Endothelial cell (in vitro differentiated cells): ENCODE results near the gene MAMSTR. TPM values are rescaled to one million over a fixed set of nuclear protein-coding genes. Genes with fewer than 3 reads are reported as not detected.

ENCODE experiments used
- DNase-seq: peaks from one replicate; pipeline ENCODE4 v3.0.0; 2021; ENCODE audit warnings: low spot score
- H3K27ac Mint-ChIP-seq: one replicate; pipeline ENCODE4 v1.8.0; 2021; ENCODE audit warnings: mixed read lengths, inconsistent platforms; ENCODE audit not compliant: unreplicated experiment
- H3K27me3 Mint-ChIP-seq: one replicate; pipeline ENCODE4 v1.8.0; 2021; ENCODE audit warnings: mild to moderate bottlenecking, moderate library complexity, mixed read lengths, inconsistent platforms; ENCODE audit not compliant: unreplicated experiment
- H3K36me3 Mint-ChIP-seq: one replicate; pipeline ENCODE4 v1.8.0; 2021; ENCODE audit warnings: mild to moderate bottlenecking, low read depth, mixed read lengths, inconsistent platforms; ENCODE audit not compliant: unreplicated experiment
- H3K4me1 Mint-ChIP-seq: one replicate; pipeline ENCODE4 v1.8.0; 2021; ENCODE audit warnings: mild to moderate bottlenecking, mixed read lengths, inconsistent platforms; ENCODE audit not compliant: unreplicated experiment
- H3K4me3 Mint-ChIP-seq: one replicate; pipeline ENCODE4 v1.8.0; 2021; ENCODE audit warnings: mild to moderate bottlenecking, mixed read lengths, inconsistent platforms; ENCODE audit not compliant: unreplicated experiment
- H3K9me3 Mint-ChIP-seq: one replicate; pipeline ENCODE4 v1.8.0; 2021; ENCODE audit warnings: mixed read lengths, inconsistent platforms; ENCODE audit not compliant: unreplicated experiment
- CTCF ChIP-seq: fragments of 200-600 bp; sonication (generic); IDR thresholded peaks from one replicate; pipeline ENCODE4 v1.5.0; 2021; ENCODE audit warnings: antibody characterized with exemption; ENCODE audit not compliant: unreplicated experiment
- total RNA-seq: library from RNA; stranded (reverse); fragmentation: NEBNext Ultra II Directional; extraction: Animal tissue kit (Norgen Biotek cat#: 25700); gene quantifications from one replicate; pipeline ENCODE4 v1.2.1, GENCODE V29; 2021; ENCODE audit not compliant: unreplicated experiment

The MAMSTR gene
- total RNA-seq, 1 donor from 2014 or later = 1.5 TPM

- no peak overlapping the region for H3K27ac Mint-ChIP-seq
- no peak for TF ChIP-seq CTCF
- no peaks in the 10 kb centered on the region for H3K9me3 Mint-ChIP-seq
- peaks cover 36% of the 10 kb centered on the region for H3K4me1 Mint-ChIP-seq
- H3K27me3 Mint-ChIP-seq = peaks cover 26% of the 10 kb centered on the region
- peak overlapping the region; percentile 80 for H3K4me3 Mint-ChIP-seq
- DNase-seq = no peak
- peaks cover 65% of the 10 kb centered on the region for H3K36me3 Mint-ChIP-seq
Observed at GRCh38 chr19:48734625-48735024, 15.1 kb upstream of the MAMSTR start.

GRCh38 chr19:48731452-48731851, 11.9 kb upstream of the MAMSTR start:
- Mint-ChIP-seq H3K9me3 (no peaks in the 10 kb centered on the region), H3K27me3 (peaks cover 18% of the 10 kb centered on the region), H3K36me3 (peaks cover 65% of the 10 kb centered on the region), H3K27ac (peak overlapping the region; percentile 0), H3K4me3 (peak overlapping the region; percentile 18), H3K4me1 (peaks cover 42% of the 10 kb centered on the region)
- no peak for TF ChIP-seq CTCF
- DNase-seq = no peak

GRCh38 chr19:48728911-48729664, 9.6 kb upstream of the MAMSTR start:
- peaks cover 75% of the 10 kb centered on the region for H3K36me3 Mint-ChIP-seq
- H3K4me1 Mint-ChIP-seq = peaks cover 60% of the 10 kb centered on the region
- peak overlapping the region; percentile 78 for H3K4me3 Mint-ChIP-seq
- peaks cover 25% of the 10 kb centered on the region for H3K27me3 Mint-ChIP-seq
- peak overlapping the region; percentile 61 for H3K27ac Mint-ChIP-seq
- no peak for DNase-seq
- no peaks in the 10 kb centered on the region for H3K9me3 Mint-ChIP-seq
- TF ChIP-seq CTCF = no peak

- H3K4me3 Mint-ChIP-seq = peak overlapping the region; percentile 74
- H3K4me1 Mint-ChIP-seq = peaks cover 56% of the 10 kb centered on the region
- no peak for DNase-seq
- peak overlapping the region; percentile 99 for H3K27ac Mint-ChIP-seq
- no peaks in the 10 kb centered on the region for H3K9me3 Mint-ChIP-seq
- H3K27me3 Mint-ChIP-seq = peaks cover 30% of the 10 kb centered on the region
- peaks cover 65% of the 10 kb centered on the region for H3K36me3 Mint-ChIP-seq
- TF ChIP-seq CTCF = no peak
Observed at GRCh38 chr19:48726556-48726955, 7.0 kb upstream of the MAMSTR start.
